ENCODE results near the gene COL18A1.

DNA sequence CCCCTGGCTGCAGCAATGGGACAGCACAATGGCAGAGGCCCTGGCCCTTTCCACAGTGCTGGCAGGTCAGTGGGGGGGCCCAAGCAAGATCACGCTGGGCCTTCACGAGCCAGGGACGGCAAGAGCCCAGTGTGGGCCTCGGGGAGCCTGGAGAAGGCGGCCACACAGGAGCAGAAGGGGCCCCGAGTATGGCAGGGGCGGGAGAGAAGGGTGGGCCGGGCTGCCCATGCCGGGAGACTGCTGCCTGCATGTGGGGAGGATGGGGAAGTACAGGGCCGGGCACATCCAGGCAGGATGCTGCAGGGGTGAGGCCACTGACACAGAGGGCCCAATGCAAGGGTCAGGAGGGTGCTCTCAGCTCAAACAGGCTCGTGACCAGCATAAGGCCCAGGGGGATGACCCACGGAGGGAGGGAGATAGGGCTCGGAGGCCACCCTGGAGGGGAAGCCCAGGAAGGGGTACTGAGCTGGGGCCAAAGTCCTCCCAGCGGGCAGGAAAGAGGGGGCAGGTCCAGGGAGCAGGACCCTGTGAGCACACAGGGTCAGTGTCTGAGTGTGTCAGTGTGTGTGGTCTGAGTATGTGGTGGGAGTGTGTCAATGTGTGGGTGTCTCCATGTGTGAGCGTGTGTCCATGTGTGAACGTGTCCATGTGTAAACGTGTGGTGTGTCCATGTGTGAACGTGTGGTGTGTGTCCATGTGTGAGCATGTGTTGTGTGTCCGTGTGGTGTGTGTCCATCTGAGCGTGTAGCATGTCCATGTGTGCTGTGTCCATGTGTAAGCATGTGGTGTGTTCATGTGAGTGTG, 124.2 kb downstream of the COL18A1 start:
- TF ChIP-seq, protein P1, sequence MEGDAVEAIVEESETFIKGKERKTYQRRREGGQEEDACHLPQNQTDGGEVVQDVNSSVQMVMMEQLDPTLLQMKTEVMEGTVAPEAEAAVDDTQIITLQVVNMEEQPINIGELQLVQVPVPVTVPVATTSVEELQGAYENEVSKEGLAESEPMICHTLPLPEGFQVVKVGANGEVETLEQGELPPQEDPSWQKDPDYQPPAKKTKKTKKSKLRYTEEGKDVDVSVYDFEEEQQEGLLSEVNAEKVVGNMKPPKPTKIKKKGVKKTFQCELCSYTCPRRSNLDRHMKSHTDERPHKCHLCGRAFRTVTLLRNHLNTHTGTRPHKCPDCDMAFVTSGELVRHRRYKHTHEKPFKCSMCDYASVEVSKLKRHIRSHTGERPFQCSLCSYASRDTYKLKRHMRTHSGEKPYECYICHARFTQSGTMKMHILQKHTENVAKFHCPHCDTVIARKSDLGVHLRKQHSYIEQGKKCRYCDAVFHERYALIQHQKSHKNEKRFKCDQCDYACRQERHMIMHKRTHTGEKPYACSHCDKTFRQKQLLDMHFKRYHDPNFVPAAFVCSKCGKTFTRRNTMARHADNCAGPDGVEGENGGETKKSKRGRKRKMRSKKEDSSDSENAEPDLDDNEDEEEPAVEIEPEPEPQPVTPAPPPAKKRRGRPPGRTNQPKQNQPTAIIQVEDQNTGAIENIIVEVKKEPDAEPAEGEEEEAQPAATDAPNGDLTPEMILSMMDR (conservative IDR thresholded peaks at IDR 0.05), result no peak
- no peak for TF ChIP-seq ZFX (IDR thresholded peaks at IDR 0.05)
